T1000 (cell line): Measurements from ENCODE around the gene CDK4.

Experiments used
- DNase-seq: peaks from one replicate; lab custom pipeline; 2025; ENCODE audit warnings: mixed read lengths; lab: John Stamatoyannopoulos, UW

CDK4 gene

GRCh38 chr12:57700317-57700716 lies 51.8 kb downstream of the CDK4 start:
- no peak for DNase-seq

- no peak for DNase-seq
These were observed 53.7 kb downstream of the CDK4 start for GRCh38 chr12:57698414-57698813.
